ENCODE results near the gene TMEM50B. TPM values are rescaled to one million over a fixed set of nuclear protein-coding genes. Genes with fewer than 3 reads are reported as not detected.
"Not testable (repeated sequence)": the region's sequence is repeated elsewhere in the genome, so short reads cannot be mapped to it uniquely, and the experiment has no call there.

The TMEM50B gene
- total and polyA plus RNA-seq, 4 experiments from 2014 or later, result 49.2 to 112 (median 88.3) TPM

DNA sequence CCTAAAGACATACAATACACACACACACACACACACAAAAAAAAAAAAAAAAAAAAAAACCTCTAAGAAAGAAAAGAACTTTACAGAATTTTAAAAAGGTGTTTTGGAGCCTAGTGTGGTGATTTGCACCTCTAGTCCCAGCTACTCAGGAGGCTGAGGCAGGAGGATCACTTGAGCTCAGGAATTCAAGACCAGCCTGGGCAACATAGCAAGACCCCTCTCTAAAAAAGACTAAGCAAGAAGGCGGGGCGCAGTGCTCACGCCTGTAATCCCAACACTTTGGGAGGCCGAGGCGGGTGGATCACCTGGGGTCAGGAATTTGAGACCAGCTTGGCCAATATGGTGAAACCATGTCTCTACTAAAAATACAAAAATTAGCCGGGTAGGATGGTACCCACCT is 33.2 kb downstream of the TMEM50B start:
- H3K27ac ChIP-seq (ENCODE audit: low read depth, low read length); H3K4me1 ChIP-seq (ENCODE audit: insufficient read depth, low read length); H3K27ac Mint-ChIP-seq; H3K27me3 ChIP-seq (ENCODE audit: insufficient read depth, low read length); H3K27me3 Mint-ChIP-seq; H3K9me3 Mint-ChIP-seq; H3K9me3 ChIP-seq (ENCODE audit: control insufficient read depth in 1 of 2, low read length in 2 of 2); DNase-seq; H3K4me1 Mint-ChIP-seq; H3K4me3 Mint-ChIP-seq; H3K36me3 ChIP-seq (ENCODE audit: insufficient read depth, low read length); H3K4me3 ChIP-seq (ENCODE audit: low read length in 2 of 2): not testable (repeated sequence)
- ChIA-PET CTCF (ENCODE audit: partially characterized antibody) (interaction anchor here (0.6 to 6.5 kb wide), 14 partner anchors 9 to 615 kb away, joined by 3 to 75 read pairs (median 16); no protein-coding TSS in a partner anchor), POLR2A (ENCODE audit: partially characterized antibody) (interaction anchor here (0.7 to 4.0 kb wide), 2 partner anchors 15 to 85 kb away, joined by 3 to 26 read pairs; no protein-coding TSS in a partner anchor)
- H3K36me3 Mint-ChIP-seq, result peaks cover 14 to 26% of the 10 kb centered on the region in 2 donors
- intact Hi-C loops (cut with micrococcal nuclease), result loop anchor here (5.0 kb wide), 2 partner anchors 161 to 614 kb away; no protein-coding TSS in a partner anchor

DNA sequence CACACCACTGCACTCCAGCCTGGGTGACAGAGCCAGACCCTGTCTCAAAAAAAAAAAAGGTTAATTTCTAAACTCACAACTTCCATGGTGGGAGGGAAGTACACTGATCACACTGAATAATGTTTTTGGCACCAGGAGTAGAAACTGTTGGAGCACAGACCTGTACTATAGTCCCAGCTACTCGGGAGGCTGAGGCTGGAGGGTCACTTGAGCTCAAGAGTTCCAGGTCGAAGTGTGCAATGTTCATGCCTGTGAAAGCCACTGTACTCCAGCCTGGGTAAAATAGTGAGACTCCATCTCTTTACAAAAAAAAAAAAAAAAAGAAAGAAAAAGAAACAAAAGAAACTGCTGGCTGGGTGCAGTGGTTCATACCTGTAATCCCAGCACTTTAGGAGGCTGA is 35.3 kb downstream of the TMEM50B start:
- Histone ChIP-seq H3K27ac (ENCODE audit: low read depth, low read length) (no peak overlapping the region), H3K27me3 (ENCODE audit: insufficient read depth, low read length) (no peaks in the 10 kb centered on the region), H3K4me1 (ENCODE audit: insufficient read depth, low read length) (no peaks in the 10 kb centered on the region), H3K36me3 (ENCODE audit: insufficient read depth, low read length) (no peaks in the 10 kb centered on the region), H3K9me3 (ENCODE audit: control insufficient read depth in 1 of 2, low read length in 2 of 2) (no peaks in the 10 kb centered on the region), H3K4me3 (ENCODE audit: low read length in 2 of 2) (no peak overlapping the region)
- Mint-ChIP-seq H3K27me3 (no peaks in the 10 kb centered on the region), H3K4me3 (no peak overlapping the region), H3K9me3 (no peaks in the 10 kb centered on the region), H3K4me1 (peaks cover 5 to 9% (median 7%) of the 10 kb centered on the region in 4 donors), H3K36me3 (peaks cover 17 to 25% of the 10 kb centered on the region in 2 donors), H3K27ac (no peak overlapping the region)
- CTCF ChIA-PET (ENCODE audit: partially characterized antibody), result interaction anchor here (0.6 to 6.5 kb wide), 42 partner anchors 9 to 1674 kb away, joined by 3 to 75 read pairs (median 4); partner anchors contain the start of gene TMEM50B
- POLR2A ChIA-PET (ENCODE audit: partially characterized antibody), result interaction anchor here (0.7 to 4.0 kb wide), 8 partner anchors 36 to 246 kb away, joined by 3 to 26 read pairs (median 5); partner anchors contain the start of gene TMEM50B
- intact Hi-C loops (cut with micrococcal nuclease), result no loop called here
- no peak for DNase-seq

DNA sequence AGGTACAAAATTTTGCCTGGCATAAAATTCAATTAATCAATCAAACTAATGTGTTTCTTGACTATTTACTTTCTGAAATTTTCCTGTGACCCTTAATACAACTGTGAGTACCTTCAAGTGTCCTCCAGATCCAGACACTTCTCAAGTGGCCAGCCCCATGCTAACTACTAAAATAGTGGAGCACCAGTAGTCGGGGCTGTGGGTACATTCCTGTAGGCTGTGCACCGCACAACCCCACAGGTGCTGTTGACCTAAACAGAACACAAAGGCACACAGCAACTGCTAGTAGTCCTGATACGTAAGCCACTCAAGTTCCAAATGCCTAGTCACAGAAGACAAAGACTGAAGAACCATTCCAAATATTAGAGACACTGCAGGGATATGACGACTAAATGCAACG is 36.6 kb downstream of the TMEM50B start:
- H3K27ac Mint-ChIP-seq, result peak overlapping the region in 1 of 7 donors; percentile 25
- intact Hi-C loops (cut with micrococcal nuclease), result no loop called here
- no peak overlapping the region for H3K27ac ChIP-seq (ENCODE audit: low read depth, low read length)
- no peaks in the 10 kb centered on the region for H3K9me3 Mint-ChIP-seq
- no peaks in the 10 kb centered on the region for H3K27me3 Mint-ChIP-seq
- H3K9me3 ChIP-seq (ENCODE audit: control insufficient read depth in 1 of 2, low read length in 2 of 2), result no peaks in the 10 kb centered on the region
- H3K4me3 Mint-ChIP-seq, result no peak overlapping the region
- peaks cover 3% of the 10 kb centered on the region for H3K36me3 ChIP-seq (ENCODE audit: insufficient read depth, low read length)
- no peak for DNase-seq
- peaks cover 5 to 9% (median 7%) of the 10 kb centered on the region in 4 donors for H3K4me1 Mint-ChIP-seq
- H3K4me3 ChIP-seq (ENCODE audit: low read length in 2 of 2), result no peak overlapping the region
- no peaks in the 10 kb centered on the region for H3K4me1 ChIP-seq (ENCODE audit: insufficient read depth, low read length)
- CTCF ChIA-PET (ENCODE audit: partially characterized antibody), result interaction anchor here (1.0 to 3.3 kb wide), 2 partner anchors 7 to 38 kb away, joined by 3 to 24 read pairs; no protein-coding TSS in a partner anchor
- H3K36me3 Mint-ChIP-seq, result peaks cover 21 to 25% of the 10 kb centered on the region in 2 donors
- POLR2A ChIA-PET (ENCODE audit: partially characterized antibody), result no interaction called here
- H3K27me3 ChIP-seq (ENCODE audit: insufficient read depth, low read length), result no peaks in the 10 kb centered on the region

DNA sequence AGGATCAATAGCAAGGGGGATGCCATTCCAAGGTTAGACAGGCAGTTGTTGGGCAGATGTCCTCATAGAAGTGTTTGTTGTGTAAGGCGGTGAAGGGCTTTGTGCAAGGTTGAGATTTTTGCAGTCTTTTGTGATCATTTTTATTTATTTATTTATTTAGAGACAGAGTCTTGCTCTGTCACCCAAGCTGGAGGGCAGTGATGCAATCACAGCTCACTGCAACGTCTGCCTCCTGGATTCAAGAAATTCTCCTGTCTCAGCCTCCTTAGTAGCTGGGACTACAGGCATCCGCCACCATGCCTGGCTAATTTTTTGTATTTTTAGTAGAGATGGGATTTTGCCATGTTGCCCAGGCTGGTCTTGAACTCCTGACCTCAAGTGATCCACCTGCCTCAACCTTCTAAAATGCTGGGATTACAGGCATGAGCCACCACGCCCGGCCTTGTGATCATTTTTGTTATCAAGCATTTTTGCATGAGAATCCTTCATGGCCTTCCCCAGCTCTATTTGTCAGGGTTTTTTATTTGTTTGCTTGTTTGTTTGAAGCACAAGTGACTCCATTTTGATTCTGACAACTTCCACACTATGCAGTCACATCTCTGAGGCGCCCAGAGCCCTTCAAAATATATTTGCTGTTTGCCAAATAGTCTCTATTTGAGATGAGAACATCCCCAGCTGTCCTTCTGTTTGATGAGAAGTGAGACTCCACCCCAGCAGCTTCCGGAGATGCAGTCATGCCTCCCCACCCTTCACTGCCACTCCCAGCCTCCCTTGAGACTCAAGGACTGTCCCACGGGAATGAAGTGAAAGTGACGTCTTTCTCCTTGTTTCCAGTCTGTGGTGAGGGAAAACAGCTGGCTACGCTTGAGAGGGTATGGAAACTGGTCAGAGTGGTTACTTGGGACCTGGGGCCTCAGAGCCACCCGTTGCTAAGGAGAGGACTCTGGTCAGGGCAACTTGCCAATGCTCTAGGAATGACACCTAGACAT is 38.0 kb downstream of the TMEM50B start:
- no peak overlapping the region for H3K4me3 ChIP-seq (ENCODE audit: low read length in 2 of 2)
- Mint-ChIP-seq H3K4me3 (no peak overlapping the region), H3K4me1 (peaks cover 5 to 9% (median 7%) of the 10 kb centered on the region in 4 donors), H3K9me3 (no peaks in the 10 kb centered on the region), H3K27ac (peak overlapping the region in 4 of 7 donors; percentile 14 to 53 (median 30)), H3K36me3 (peaks cover 20 to 33% of the 10 kb centered on the region in 2 donors), H3K27me3 (no peaks in the 10 kb centered on the region)
- DNase-seq, result no peak
- no peaks in the 10 kb centered on the region for H3K27me3 ChIP-seq (ENCODE audit: insufficient read depth, low read length)
- intact Hi-C loops (cut with micrococcal nuclease), result no loop called here
- H3K36me3 ChIP-seq (ENCODE audit: insufficient read depth, low read length), result peaks cover 16% of the 10 kb centered on the region
- ChIA-PET CTCF (ENCODE audit: partially characterized antibody) (interaction anchor here (0.9 to 1.5 kb wide), 4 partner anchors 67 to 501 kb away, joined by 3 to 8 read pairs (median 4); no protein-coding TSS in a partner anchor), POLR2A (ENCODE audit: partially characterized antibody) (no interaction called here)
- no peaks in the 10 kb centered on the region for H3K4me1 ChIP-seq (ENCODE audit: insufficient read depth, low read length)
- H3K27ac ChIP-seq (ENCODE audit: low read depth, low read length), result no peak overlapping the region
- no peaks in the 10 kb centered on the region for H3K9me3 ChIP-seq (ENCODE audit: control insufficient read depth in 1 of 2, low read length in 2 of 2)

DNA sequence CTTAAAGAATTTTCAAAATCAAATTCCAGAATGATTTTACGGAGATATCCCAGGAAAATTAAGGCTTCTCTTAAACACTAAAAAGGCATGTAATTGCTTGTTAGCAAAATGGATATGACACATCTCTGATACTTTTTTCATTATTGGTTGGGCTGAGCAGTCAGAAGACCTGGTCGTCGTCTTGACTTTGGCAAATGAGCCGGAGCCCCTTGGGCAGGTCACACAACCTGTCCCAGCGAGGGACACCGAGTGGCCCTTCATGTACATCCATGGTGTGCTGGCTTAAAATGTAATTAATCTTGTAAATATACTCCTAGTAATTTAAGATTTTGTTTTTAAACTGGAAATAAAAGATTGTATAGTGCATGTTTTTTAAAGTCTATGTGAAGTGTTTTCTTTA is 42.6 kb downstream of the TMEM50B start:
- POLR2A ChIA-PET (ENCODE audit: partially characterized antibody), result interaction anchor here (0.9 kb wide), 1 partner anchor 180 kb away, joined by 3 read pairs; no protein-coding TSS in a partner anchor
- DNase-seq, result no peak
- Mint-ChIP-seq H3K27ac (no peak overlapping the region), H3K9me3 (no peaks in the 10 kb centered on the region), H3K4me1 (peaks cover 9 to 18% (median 15%) of the 10 kb centered on the region in 4 donors), H3K27me3 (no peaks in the 10 kb centered on the region), H3K36me3 (peaks cover 39 to 55% of the 10 kb centered on the region in 2 donors), H3K4me3 (no peak overlapping the region)
- Histone ChIP-seq H3K36me3 (ENCODE audit: insufficient read depth, low read length) (peaks cover 43% of the 10 kb centered on the region), H3K4me3 (ENCODE audit: low read length in 2 of 2) (no peak overlapping the region), H3K27me3 (ENCODE audit: insufficient read depth, low read length) (no peaks in the 10 kb centered on the region), H3K9me3 (ENCODE audit: control insufficient read depth in 1 of 2, low read length in 2 of 2) (no peaks in the 10 kb centered on the region), H3K27ac (ENCODE audit: low read depth, low read length) (no peak overlapping the region), H3K4me1 (ENCODE audit: insufficient read depth, low read length) (peaks cover 9% of the 10 kb centered on the region)
- CTCF ChIA-PET (ENCODE audit: partially characterized antibody), result interaction anchor here (1.0 to 3.6 kb wide), 5 partner anchors 8 to 497 kb away, joined by 3 to 24 read pairs (median 4); no protein-coding TSS in a partner anchor
- intact Hi-C loops (cut with micrococcal nuclease), result no loop called here

DNA sequence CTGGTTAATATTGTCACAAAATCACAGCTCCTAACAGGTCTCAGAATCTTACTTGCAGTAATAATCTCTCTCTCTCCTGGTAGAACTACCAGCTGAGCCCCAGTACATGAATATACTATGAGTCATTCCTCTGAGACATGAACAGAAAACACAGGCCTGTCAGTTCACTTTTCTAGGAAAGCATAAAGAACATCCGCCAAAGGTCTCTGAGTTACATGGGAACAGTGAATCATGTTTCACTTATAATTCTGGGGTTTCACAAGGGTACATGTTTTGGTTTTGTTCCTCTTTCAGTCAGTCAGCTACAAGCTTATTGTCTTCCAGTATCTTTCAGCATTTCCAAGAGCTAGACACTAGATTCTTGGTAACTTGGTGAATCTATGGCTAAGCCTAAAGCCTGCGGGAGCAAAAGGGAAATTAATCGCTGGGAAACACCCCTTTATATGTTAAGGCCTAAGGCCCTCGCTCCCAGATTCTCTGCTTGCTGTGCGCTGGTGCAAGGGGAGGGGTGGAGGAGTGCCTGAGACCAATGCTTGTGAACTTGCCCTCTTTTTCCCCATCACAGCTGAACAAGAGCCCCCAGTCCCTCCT is 44.9 kb downstream of the TMEM50B start:
- no peak overlapping the region for H3K27ac ChIP-seq (ENCODE audit: low read depth, low read length)
- DNase-seq, result no peak
- no peaks in the 10 kb centered on the region for H3K27me3 Mint-ChIP-seq
- H3K4me3 Mint-ChIP-seq, result no peak overlapping the region
- ChIA-PET CTCF (ENCODE audit: partially characterized antibody) (interaction anchor here (1.8 to 3.6 kb wide), 3 partner anchors 10 to 73 kb away, joined by 4 to 24 read pairs (median 5); no protein-coding TSS in a partner anchor), POLR2A (ENCODE audit: partially characterized antibody) (interaction anchor here (0.8 kb wide), 1 partner anchor 74 kb away, joined by 3 read pairs; no protein-coding TSS in a partner anchor)
- H3K27me3 ChIP-seq (ENCODE audit: insufficient read depth, low read length), result no peaks in the 10 kb centered on the region
- H3K36me3 ChIP-seq (ENCODE audit: insufficient read depth, low read length), result peaks cover 49% of the 10 kb centered on the region
- H3K9me3 Mint-ChIP-seq, result no peaks in the 10 kb centered on the region
- peaks cover 47 to 66% of the 10 kb centered on the region in 2 donors for H3K36me3 Mint-ChIP-seq
- peaks cover 6 to 17% (median 12%) of the 10 kb centered on the region in 4 donors for H3K4me1 Mint-ChIP-seq
- peaks cover 9% of the 10 kb centered on the region for H3K4me1 ChIP-seq (ENCODE audit: insufficient read depth, low read length)
- H3K9me3 ChIP-seq (ENCODE audit: control insufficient read depth in 1 of 2, low read length in 2 of 2), result no peaks in the 10 kb centered on the region
- intact Hi-C loops (cut with micrococcal nuclease), result no loop called here
- no peak overlapping the region for H3K4me3 ChIP-seq (ENCODE audit: low read length in 2 of 2)
- H3K27ac Mint-ChIP-seq, result peak overlapping the region; percentile 17 to 89 (median 51)
